HepG2 (cell line): Measurements from ENCODE around the gene RHOT2.

Experiments
- CEBPB ChIP-seq: IDR thresholded peaks from 2 replicates; pipeline ENCODE4 v1.6.1; 2011; ENCODE audit warnings: low read depth, low read length, improper control_type of control experiment, borderline replicate concordance
- POLR2A ChIP-seq, 2 experiments: IDR thresholded peaks; 2 replicates each; pipeline ENCODE4 v1.6.1; 2011; ENCODE audit warnings: low read depth in 2 of 2, low read length in 2 of 2, mild to moderate bottlenecking in 1 of 2, moderate library complexity in 1 of 2; ENCODE audit not compliant: insufficient read depth in 1 of 2
- POLR2AphosphoS5 ChIP-seq: IDR thresholded peaks from 2 replicates; pipeline ENCODE4 v1.6.1; 2012; ENCODE audit warnings: low read depth, low read length
- REST ChIP-seq, 2 experiments: IDR thresholded peaks; 2 replicates each; pipeline ENCODE4 v1.6.1; 2011 to 2012; ENCODE audit warnings: low read length in 2 of 2, borderline replicate concordance in 1 of 2, low read depth in 1 of 2, mild to moderate bottlenecking in 1 of 2, moderate library complexity in 1 of 2
- RFX3 ChIP-seq: IDR thresholded peaks from 2 replicates; pipeline ENCODE4 v1.6.1; 2016; ENCODE audit warnings: missing biosample characterization, missing genetic modification reagents
- SALL2 ChIP-seq: sonication (generic); formaldehyde crosslinking; IDR thresholded peaks from 2 replicates; pipeline ENCODE4 v1.8.1; 2023; ENCODE audit warnings: mild to moderate bottlenecking, missing genetic modification reagents, inconsistent platforms
- SRSF9 ChIP-seq: fragments of 200-400 bp; formaldehyde crosslinking; IDR thresholded peaks from 2 replicates; pipeline ENCODE4 v1.6.1; 2018; ENCODE audit warnings: borderline replicate concordance, mild to moderate bottlenecking, low read depth, low read length; ENCODE audit not compliant: insufficient read depth, poor library complexity, severe bottlenecking
- SRY ChIP-seq: sonication (generic); formaldehyde crosslinking; IDR thresholded peaks from 2 replicates; pipeline ENCODE4 v1.8.0; 2022; ENCODE audit warnings: mild to moderate bottlenecking, missing genetic modification reagents
- ZNF280B ChIP-seq: sonication (generic); formaldehyde crosslinking; IDR thresholded peaks from 2 replicates; pipeline ENCODE4 v1.5.0; 2020; ENCODE audit warnings: missing genetic modification reagents, mild to moderate bottlenecking, borderline replicate concordance
- ZNF747 ChIP-seq: sonication (generic); formaldehyde crosslinking; IDR thresholded peaks from 2 replicates; pipeline ENCODE4 v1.8.1; 2023; ENCODE audit warnings: missing genetic modification reagents, mild to moderate bottlenecking, borderline replicate concordance
- ZNF782 ChIP-seq: sonication (generic); formaldehyde crosslinking; IDR thresholded peaks from 2 replicates; pipeline ENCODE4 v1.4.0; 2020; ENCODE audit warnings: missing genetic modification reagents, mild to moderate bottlenecking, borderline replicate concordance
- TF ChIP-seq, protein P1 (sequence below): sonication (generic); formaldehyde crosslinking; IDR thresholded peaks from 2 replicates; pipeline ENCODE4 v1.4.0; 2020; ENCODE audit warnings: missing genetic modification reagents

- TF ChIP-seq POLR2AphosphoS5 (no peak), RFX3 (CRISPR knock-in tag) (no peak), POLR2A (IDR thresholded peaks at IDR 0.05; ENCODE audit: insufficient read depth in 1 of 2, low read depth in 2 of 2, low read length in 2 of 2) (no peak), SRY (CRISPR knock-in tag) (no peak), REST (IDR thresholded peaks at IDR 0.05; ENCODE audit: borderline replicate concordance in 1 of 2, low read depth in 1 of 2, low read length in 2 of 2) (no peak), CEBPB (no peak), SALL2 (CRISPR knock-in tag) (no peak), ZNF782 (no peak), ZNF747 (no peak), SRSF9 (no peak), ZNF280B (no peak)
- TF ChIP-seq, protein P1, sequence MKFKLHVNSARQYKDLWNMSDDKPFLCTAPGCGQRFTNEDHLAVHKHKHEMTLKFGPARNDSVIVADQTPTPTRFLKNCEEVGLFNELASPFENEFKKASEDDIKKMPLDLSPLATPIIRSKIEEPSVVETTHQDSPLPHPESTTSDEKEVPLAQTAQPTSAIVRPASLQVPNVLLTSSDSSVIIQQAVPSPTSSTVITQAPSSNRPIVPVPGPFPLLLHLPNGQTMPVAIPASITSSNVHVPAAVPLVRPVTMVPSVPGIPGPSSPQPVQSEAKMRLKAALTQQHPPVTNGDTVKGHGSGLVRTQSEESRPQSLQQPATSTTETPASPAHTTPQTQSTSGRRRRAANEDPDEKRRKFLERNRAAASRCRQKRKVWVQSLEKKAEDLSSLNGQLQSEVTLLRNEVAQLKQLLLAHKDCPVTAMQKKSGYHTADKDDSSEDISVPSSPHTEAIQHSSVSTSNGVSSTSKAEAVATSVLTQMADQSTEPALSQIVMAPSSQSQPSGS (CRISPR knock-in tag), result no peak
Measured at GRCh38 chr16:708019-708418, 40.1 kb downstream of the RHOT2 start.
